Activated CD4-positive, alpha-beta T cell treated with anti-CD3 and anti-CD28 coated beads for 36 hours (primary cell): Measurements from ENCODE around the gene RABEPK. TPM values are rescaled to one million over a fixed set of nuclear protein-coding genes. Genes with fewer than 3 reads are reported as not detected.
"Not testable (repeated sequence)": the region's sequence is repeated elsewhere in the genome, so short reads cannot be mapped to it uniquely, and the experiment has no call there.

Source experiments
- ATAC-seq: fragments of 200-7000 bp; cut with Tn5 transposase; one replicate; pipeline ENCODE4 v1.10.0; 2021; ENCODE audit warnings: mild to moderate bottlenecking, moderate library complexity
- CTCF ChIA-PET: fragments of 350-600 bp; sonication (Branson Sonifier 250); formaldehyde crosslinking; loops from one replicate; lab custom pipeline; 2021; ENCODE audit warnings: antibody characterized with exemption; lab: Charles Lee
- POLR2A ChIA-PET: fragments of 350-600 bp; sonication (Branson Sonifier 250); formaldehyde crosslinking; loops from one replicate; lab custom pipeline; 2021; ENCODE audit warnings: antibody characterized with exemption, inconsistent platforms; lab: Charles Lee
- DNase-seq: peaks from one replicate; pipeline ENCODE4 v3.0.0-alpha.2; 2020
- H3K27ac Mint-ChIP-seq: one replicate; pipeline ENCODE4 v1.8.0; 2021; ENCODE audit warnings: mixed read lengths
- H3K27me3 Mint-ChIP-seq: one replicate; pipeline ENCODE4 v1.8.0; 2021; ENCODE audit warnings: mixed read lengths
- H3K36me3 Mint-ChIP-seq: one replicate; pipeline ENCODE4 v1.8.0; 2021; ENCODE audit warnings: low read depth, mixed read lengths
- H3K4me1 Mint-ChIP-seq: one replicate; pipeline ENCODE4 v1.8.0; 2021; ENCODE audit warnings: mixed read lengths
- H3K4me3 Mint-ChIP-seq: one replicate; pipeline ENCODE4 v1.8.0; 2021; ENCODE audit warnings: mild to moderate bottlenecking, moderate library complexity, mixed read lengths
- H3K9me3 Mint-ChIP-seq: one replicate; pipeline ENCODE4 v1.8.0; 2021; ENCODE audit warnings: low read depth, mixed read lengths
- intact Hi-C, 2 experiments: fragments of 100-400 bp; cut with DNase I in 1 of 2; cut with micrococcal nuclease in 1 of 2; formaldehyde crosslinking; loops; one replicate each; pipeline versions ENCODE4 v1.14.2 to v1.15.1; 2022 to 2024; cut with DNase I, micrococcal nuclease
- total RNA-seq, 2 experiments: library from RNA; stranded (reverse); gene quantifications; one replicate each; pipeline ENCODE4 v1.2.3, GENCODE V29; 2021

Gene RABEPK
- 10 to 100 TPM; 29.1 to 33.1 TPM for total RNA-seq

- intact Hi-C loops: loop anchor here (1.0 kb wide), 8 partner anchors 11 to 546 kb away; partner anchors contain the start of genes HSPA5 (in 2 of the 2), PPP6C (in 2 of the 2), GAPVD1 (in 1 of the 2) and GOLGA1 (in 1 of the 2)
- CTCF ChIA-PET: interaction anchor here (0.5 to 0.7 kb wide), 2 partner anchors 45 to 135 kb away, joined by 3 read pairs; no protein-coding TSS in a partner anchor
- H3K4me3 Mint-ChIP-seq: peak within 1 kb of the TSS; percentile 83
Observed at GRCh38 chr9:125200216-125201047, at the start of gene RABEPK. TSS of gene RABEPK (plus strand) at chr9:125200542. CDS start at chr9:125203014, 2,472 bp downstream.

GRCh38 chr9:125151730-125152129, 48.6 kb upstream of the RABEPK start:
- peaks cover 27% of the 10 kb centered on the region for H3K36me3 Mint-ChIP-seq
- ChIA-PET POLR2A (no interaction called here), CTCF (no interaction called here)
- H3K27me3 Mint-ChIP-seq: no peaks in the 10 kb centered on the region
- H3K9me3 Mint-ChIP-seq: no peaks in the 10 kb centered on the region
- ATAC-seq (no peak), DNase-seq (no peak)
- intact Hi-C loops: no loop called here
- H3K27ac Mint-ChIP-seq: no peak overlapping the region
- H3K4me1 Mint-ChIP-seq: peaks cover 5% of the 10 kb centered on the region
- no peak overlapping the region for H3K4me3 Mint-ChIP-seq

More at GRCh38 chr9:125200216-125201047, at the start of gene RABEPK:
- DNase-seq (peak; percentile 95), ATAC-seq (peak; percentile 98)
- H3K27me3 Mint-ChIP-seq: no peaks in the 10 kb centered on the region
- POLR2A ChIA-PET: interaction anchor here (0.7 to 0.8 kb wide), 2 partner anchors 10 to 41 kb away, joined by 4 to 6 read pairs; partner anchors contain the start of gene HSPA5
- H3K36me3 Mint-ChIP-seq: peaks cover 22% of the 10 kb centered on the region
- H3K9me3 Mint-ChIP-seq: no peaks in the 10 kb centered on the region
- H3K27ac Mint-ChIP-seq: peak within 1 kb of the TSS; percentile 80
- peaks cover 30% of the 10 kb centered on the region for H3K4me1 Mint-ChIP-seq

- Mint-ChIP-seq H3K4me1 (peaks cover 2% of the 10 kb centered on the region), H3K27ac (no peak overlapping the region), H3K36me3 (peaks cover 27% of the 10 kb centered on the region), H3K9me3 (no peaks in the 10 kb centered on the region), H3K27me3 (no peaks in the 10 kb centered on the region), H3K4me3 (no peak overlapping the region)
- intact Hi-C loops: no loop called here
- POLR2A ChIA-PET: interaction anchor here (0.6 kb wide), 1 partner anchor 133 kb away, joined by 3 read pairs; no protein-coding TSS in a partner anchor
- no peak for DNase-seq
- ATAC-seq: no peak
- CTCF ChIA-PET: interaction anchor here (1.2 to 1.7 kb wide), 2 partner anchors 10 to 14 kb away, joined by 4 to 9 read pairs; partner anchors contain the start of gene SCAI
Observed at GRCh38 chr9:125153712-125154367, 46.5 kb upstream of the RABEPK start.

- H3K4me3 Mint-ChIP-seq: no peak overlapping the region
- intact Hi-C loops: no loop called here
- peaks cover 17% of the 10 kb centered on the region for H3K36me3 Mint-ChIP-seq
- H3K4me1 Mint-ChIP-seq: no peaks in the 10 kb centered on the region
- H3K9me3 Mint-ChIP-seq: no peaks in the 10 kb centered on the region
- H3K27ac Mint-ChIP-seq: no peak overlapping the region
- CTCF ChIA-PET: interaction anchor here (0.6 kb wide), 1 partner anchor 226 kb away, joined by 4 read pairs; no protein-coding TSS in a partner anchor
- no peak for DNase-seq
- H3K27me3 Mint-ChIP-seq: no peaks in the 10 kb centered on the region
- no peak for ATAC-seq
- POLR2A ChIA-PET: no interaction called here
Observed at GRCh38 chr9:125156551-125156950, 43.8 kb upstream of the RABEPK start.

- H3K4me1 Mint-ChIP-seq: peaks cover 2% of the 10 kb centered on the region
- CTCF ChIA-PET: interaction anchor here (0.8 to 1.2 kb wide), 2 partner anchors 13 to 107 kb away, joined by 3 to 6 read pairs; no protein-coding TSS in a partner anchor
- POLR2A ChIA-PET: interaction anchor here (0.6 kb wide), 1 partner anchor 51 kb away, joined by 3 read pairs; no protein-coding TSS in a partner anchor
- intact Hi-C loops: no loop called here
- no peak overlapping the region for H3K4me3 Mint-ChIP-seq
- ATAC-seq (no peak), DNase-seq (no peak)
- no peak overlapping the region for H3K27ac Mint-ChIP-seq
- H3K27me3 Mint-ChIP-seq: no peaks in the 10 kb centered on the region
- no peaks in the 10 kb centered on the region for H3K9me3 Mint-ChIP-seq
- peaks cover 7% of the 10 kb centered on the region for H3K36me3 Mint-ChIP-seq
Observed at GRCh38 chr9:125160750-125161149, 39.6 kb upstream of the RABEPK start.

- Mint-ChIP-seq H3K4me1 (peaks cover 6% of the 10 kb centered on the region), H3K36me3 (peaks cover 8% of the 10 kb centered on the region), H3K27me3 (no peaks in the 10 kb centered on the region), H3K27ac (no peak overlapping the region), H3K9me3 (no peaks in the 10 kb centered on the region), H3K4me3 (no peak overlapping the region)
- ChIA-PET POLR2A (interaction anchor here (0.6 kb wide), 1 partner anchor 52 kb away, joined by 3 read pairs; no protein-coding TSS in a partner anchor), CTCF (interaction anchor here (0.8 to 1.2 kb wide), 2 partner anchors 14 to 108 kb away, joined by 3 to 6 read pairs; no protein-coding TSS in a partner anchor)
- DNase-seq (no peak), ATAC-seq (no peak)
- intact Hi-C loops: no loop called here
Observed at GRCh38 chr9:125161284-125161918, 38.9 kb upstream of the RABEPK start.

- ATAC-seq, H3K27ac Mint-ChIP-seq, H3K4me3 Mint-ChIP-seq, POLR2A ChIA-PET, H3K9me3 Mint-ChIP-seq, H3K4me1 Mint-ChIP-seq, DNase-seq, intact Hi-C loops, H3K27me3 Mint-ChIP-seq, CTCF ChIA-PET, H3K36me3 Mint-ChIP-seq: not testable (repeated sequence)
Observed at GRCh38 chr9:125162891-125163290, 37.5 kb upstream of the RABEPK start.

- DNase-seq (no peak), ATAC-seq (no peak)
- ChIA-PET POLR2A (no interaction called here), CTCF (no interaction called here)
- H3K27me3 Mint-ChIP-seq: no peaks in the 10 kb centered on the region
- H3K36me3 Mint-ChIP-seq: peaks cover 22% of the 10 kb centered on the region
- no peak overlapping the region for H3K4me3 Mint-ChIP-seq
- intact Hi-C loops: no loop called here
- H3K27ac Mint-ChIP-seq: no peak overlapping the region
- H3K4me1 Mint-ChIP-seq: peaks cover 15% of the 10 kb centered on the region
- H3K9me3 Mint-ChIP-seq: no peaks in the 10 kb centered on the region
Observed at GRCh38 chr9:125166762-125167161, 33.6 kb upstream of the RABEPK start.

- no peaks in the 10 kb centered on the region for H3K9me3 Mint-ChIP-seq
- peaks cover 27% of the 10 kb centered on the region for H3K36me3 Mint-ChIP-seq
- POLR2A ChIA-PET: no interaction called here
- intact Hi-C loops: no loop called here
- DNase-seq (no peak), ATAC-seq (peak; percentile 51)
- H3K4me3 Mint-ChIP-seq: no peak overlapping the region
- no peaks in the 10 kb centered on the region for H3K27me3 Mint-ChIP-seq
- H3K27ac Mint-ChIP-seq: no peak overlapping the region
- H3K4me1 Mint-ChIP-seq: peaks cover 30% of the 10 kb centered on the region
- CTCF ChIA-PET: no interaction called here
Observed at GRCh38 chr9:125169895-125170294, 30.4 kb upstream of the RABEPK start.

GRCh38 chr9:125172031-125172755, 28.1 kb upstream of the RABEPK start:
- intact Hi-C loops: no loop called here
- DNase-seq (no peak), ATAC-seq (no peak)
- no peaks in the 10 kb centered on the region for H3K9me3 Mint-ChIP-seq
- peak overlapping the region; percentile 52 for H3K27ac Mint-ChIP-seq
- ChIA-PET CTCF (no interaction called here), POLR2A (no interaction called here)
- H3K4me1 Mint-ChIP-seq: peaks cover 32% of the 10 kb centered on the region
- no peak overlapping the region for H3K4me3 Mint-ChIP-seq
- peaks cover 24% of the 10 kb centered on the region for H3K36me3 Mint-ChIP-seq
- H3K27me3 Mint-ChIP-seq: no peaks in the 10 kb centered on the region
